ENCODE data around the gene TSPEAR.
"Not testable (repeated sequence)": the region's sequence is repeated elsewhere in the genome, so short reads cannot be mapped to it uniquely, and the experiment has no call there.

TSPEAR gene

DNA sequence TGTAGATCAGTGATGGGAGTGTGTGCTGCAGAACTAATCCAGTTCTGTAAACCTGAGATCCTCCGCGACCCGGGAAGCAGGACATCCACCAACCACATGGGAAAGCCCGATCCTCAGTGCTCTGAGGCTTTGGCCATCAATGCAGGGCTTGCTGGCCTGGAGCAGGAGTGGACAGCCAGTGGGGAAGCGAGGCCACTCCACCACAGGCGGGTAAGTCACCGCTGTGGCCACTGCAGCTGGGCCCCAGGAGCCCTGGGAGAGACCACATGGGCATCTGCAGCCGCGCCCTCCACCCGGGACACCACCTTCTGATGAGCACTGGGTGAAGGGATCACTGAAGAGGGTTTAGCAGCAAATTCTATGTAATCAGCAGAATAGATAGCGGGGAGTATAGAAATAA, 30.2 kb downstream of the TSPEAR start:
- Histone ChIP-seq H3K4me1 (ENCODE audit: control insufficient read depth, insufficient read depth, low read length) (no peaks in the 10 kb centered on the region), H3K27ac (ENCODE audit: low read depth, low read length) (no peak overlapping the region), H3K36me3 (ENCODE audit: control insufficient read depth, insufficient read depth, low read length) (no peaks in the 10 kb centered on the region), H3K9ac (ENCODE audit: low read length) (no peak overlapping the region), H3K4me3 (ENCODE audit: low read length) (no peak overlapping the region), H3K27me3 (ENCODE audit: control insufficient read depth, insufficient read depth, low read length) (no peaks in the 10 kb centered on the region)

DNA sequence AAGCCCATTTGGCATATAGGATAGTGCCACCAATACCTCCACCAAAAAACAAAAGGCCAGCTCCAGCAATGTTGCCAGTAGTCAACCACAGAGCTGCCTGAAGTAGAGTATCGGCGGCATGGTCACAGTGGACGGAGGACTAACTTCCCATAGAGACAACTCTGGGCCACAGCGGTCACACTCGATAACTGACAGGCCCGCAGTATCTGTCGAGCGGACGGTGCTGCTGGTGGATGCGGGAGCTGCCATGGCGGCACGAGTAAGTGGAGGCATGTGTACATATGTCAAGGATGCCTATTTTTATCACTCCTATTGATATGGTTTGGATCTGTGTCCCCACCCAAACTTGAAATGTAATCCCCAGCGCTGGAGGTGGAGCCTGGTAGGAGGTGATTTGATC, 33.5 kb downstream of the TSPEAR start:
- H3K4me3 ChIP-seq (ENCODE audit: low read length): no peak overlapping the region
- no peaks in the 10 kb centered on the region for H3K36me3 ChIP-seq (ENCODE audit: control insufficient read depth, insufficient read depth, low read length)
- H3K4me1 ChIP-seq (ENCODE audit: control insufficient read depth, insufficient read depth, low read length): no peaks in the 10 kb centered on the region
- H3K27ac ChIP-seq (ENCODE audit: low read depth, low read length): no peak overlapping the region
- no peaks in the 10 kb centered on the region for H3K27me3 ChIP-seq (ENCODE audit: control insufficient read depth, insufficient read depth, low read length)
- no peak overlapping the region for H3K9ac ChIP-seq (ENCODE audit: low read length)

DNA sequence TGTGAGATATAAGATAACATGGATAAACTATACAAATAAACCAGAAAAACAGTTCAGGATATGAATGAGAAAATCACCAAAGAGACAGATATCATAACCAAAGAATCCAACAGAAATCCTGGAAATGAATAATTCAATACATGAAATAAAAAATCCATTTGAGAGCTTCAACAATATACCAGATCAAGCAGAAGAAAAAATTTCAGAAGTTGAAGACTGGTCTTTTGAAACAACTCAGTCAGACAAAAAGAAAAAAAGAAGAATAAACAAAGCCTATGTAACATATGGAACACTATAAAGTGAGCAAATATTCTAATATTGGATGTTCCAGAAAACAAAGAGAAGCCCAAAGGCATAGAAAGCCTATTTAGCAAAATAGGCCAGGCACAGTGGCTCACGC, 39.5 kb downstream of the TSPEAR start:
- H3K4me3 ChIP-seq (ENCODE audit: low read length): no peak overlapping the region
- H3K36me3 ChIP-seq (ENCODE audit: control insufficient read depth, insufficient read depth, low read length): no peaks in the 10 kb centered on the region

DNA sequence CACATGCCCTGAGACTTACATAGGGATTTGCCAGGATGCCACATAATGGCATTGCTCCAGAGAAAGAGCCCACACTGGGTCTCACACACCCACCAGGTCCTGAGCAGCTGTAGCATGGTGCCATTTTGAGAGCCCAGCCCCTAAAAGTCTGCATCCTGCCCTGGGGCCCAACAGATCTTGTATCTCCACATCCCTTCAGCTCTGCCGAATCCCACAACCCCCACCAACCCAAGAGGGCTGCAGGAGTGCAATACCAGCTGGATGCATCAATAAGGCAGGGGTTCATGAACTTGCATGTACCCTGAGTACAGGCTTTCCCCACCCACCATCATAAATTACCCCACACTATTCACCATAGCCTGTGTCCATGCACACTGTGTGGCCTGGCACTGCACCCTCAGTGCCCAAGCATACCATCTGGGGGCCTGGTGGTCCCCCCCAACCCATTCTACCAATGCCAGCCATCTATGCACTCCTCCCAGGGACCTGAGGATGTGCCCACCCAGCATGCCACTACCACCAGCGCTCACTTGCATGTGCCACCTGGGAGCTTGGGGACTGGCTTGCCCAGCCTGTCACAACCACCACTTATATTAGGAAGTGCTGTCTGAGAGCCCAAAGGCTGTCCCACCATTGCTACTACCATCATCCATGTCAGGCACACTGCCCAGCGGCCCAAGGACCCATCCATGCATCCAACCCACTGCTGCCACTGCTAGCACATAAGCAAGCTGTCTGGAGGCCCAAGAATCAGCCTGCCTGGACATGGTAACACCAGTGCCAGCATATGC, 40.5 kb downstream of the TSPEAR start:
- no peak overlapping the region for H3K4me3 ChIP-seq (ENCODE audit: low read length)
- H3K27me3 ChIP-seq (ENCODE audit: control insufficient read depth, insufficient read depth, low read length): no peaks in the 10 kb centered on the region
- no peak overlapping the region for H3K27ac ChIP-seq (ENCODE audit: low read depth, low read length)
- no peaks in the 10 kb centered on the region for H3K36me3 ChIP-seq (ENCODE audit: control insufficient read depth, insufficient read depth, low read length)
- H3K4me1 ChIP-seq (ENCODE audit: control insufficient read depth, insufficient read depth, low read length): no peaks in the 10 kb centered on the region
- H3K9ac ChIP-seq (ENCODE audit: low read length): no peak overlapping the region

More for the DNA sequence above, 39.5 kb downstream of the TSPEAR start:
- Histone ChIP-seq H3K4me1 (ENCODE audit: control insufficient read depth, insufficient read depth, low read length) (no peaks in the 10 kb centered on the region), H3K9ac (ENCODE audit: low read length) (no peak overlapping the region), H3K27ac (ENCODE audit: low read depth, low read length) (no peak overlapping the region), H3K27me3 (ENCODE audit: control insufficient read depth, insufficient read depth, low read length) (no peaks in the 10 kb centered on the region)

DNA sequence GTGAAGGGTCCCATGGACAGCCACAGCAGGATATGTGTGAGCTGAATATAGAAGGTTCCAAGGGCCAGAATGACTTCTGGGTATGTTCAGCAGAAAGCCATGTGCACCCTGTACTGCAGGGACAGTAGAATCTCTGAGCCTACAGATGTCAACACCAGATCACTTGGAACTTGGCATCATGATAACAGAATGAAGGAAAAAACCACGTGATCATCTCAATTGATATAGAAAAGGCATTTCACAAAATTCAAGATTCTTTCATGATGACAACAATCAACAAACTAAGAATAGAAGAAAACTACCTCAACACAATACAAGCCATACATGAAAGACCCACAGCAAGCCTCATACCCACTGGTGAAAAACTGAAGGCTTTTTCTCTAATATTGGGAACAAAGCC, 43.8 kb downstream of the TSPEAR start:
- Histone ChIP-seq H3K27ac (ENCODE audit: low read depth, low read length) (no peak overlapping the region), H3K4me1 (ENCODE audit: control insufficient read depth, insufficient read depth, low read length) (no peaks in the 10 kb centered on the region), H3K9ac (ENCODE audit: low read length) (no peak overlapping the region), H3K4me3 (ENCODE audit: low read length) (no peak overlapping the region), H3K36me3 (ENCODE audit: control insufficient read depth, insufficient read depth, low read length) (no peaks in the 10 kb centered on the region), H3K27me3 (ENCODE audit: control insufficient read depth, insufficient read depth, low read length) (no peaks in the 10 kb centered on the region)

DNA sequence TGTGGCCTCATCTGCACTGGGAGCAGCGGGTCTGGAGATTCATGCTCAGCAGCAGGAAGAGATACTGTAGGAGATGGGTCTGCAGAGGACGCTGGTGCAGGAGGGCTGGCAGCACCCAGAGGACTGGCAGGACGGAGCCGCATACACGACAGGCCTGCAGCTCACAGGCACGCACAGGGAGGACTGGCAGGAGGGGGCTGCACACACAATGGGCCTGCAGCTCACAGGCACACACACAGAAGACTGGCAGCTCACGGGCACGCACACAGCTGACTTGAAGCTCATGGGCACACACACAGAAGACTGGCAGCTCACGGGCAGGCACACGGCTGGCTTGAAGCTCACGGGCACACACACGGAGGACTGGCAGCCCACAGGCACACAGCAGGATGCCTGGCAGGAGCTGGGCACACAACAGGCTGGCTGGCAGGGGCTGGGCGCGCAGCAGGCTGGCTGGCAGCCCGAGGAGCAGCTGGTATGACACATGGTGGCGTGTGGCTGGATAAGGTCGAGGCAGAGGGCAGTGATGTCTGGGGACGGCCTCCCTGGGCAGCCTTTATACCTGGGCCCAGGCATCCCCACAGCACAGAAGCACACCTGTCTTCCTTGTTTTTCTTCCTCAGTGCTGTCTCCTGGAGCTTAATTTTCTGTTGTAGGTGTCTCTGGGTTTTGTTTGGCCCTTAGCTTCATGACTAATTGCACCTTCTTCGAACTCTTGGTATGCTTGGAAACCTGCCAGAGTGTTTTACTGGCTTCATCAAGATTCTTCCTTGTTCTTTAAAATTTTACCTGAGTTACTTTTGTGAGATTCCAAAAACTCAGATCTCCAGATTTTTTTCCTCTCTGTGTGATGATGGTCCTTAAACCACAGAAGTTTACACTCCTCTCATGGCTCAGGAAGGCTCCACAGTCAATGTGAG, 44.7 kb downstream of the TSPEAR start, which contains the start of gene KRTAP12-2:
Gene KRTAP12-2, minus strand, starts transcription at position 527 of the 920 bp plus-strand sequence. Its CDS starts 41 bp downstream, at position 486.
- Histone ChIP-seq H3K4me1 (ENCODE audit: control insufficient read depth, insufficient read depth, low read length) (no peaks in the 10 kb centered on the region), H3K27me3 (ENCODE audit: control insufficient read depth, insufficient read depth, low read length) (no peaks in the 10 kb centered on the region), H3K36me3 (ENCODE audit: control insufficient read depth, insufficient read depth, low read length) (no peaks in the 10 kb centered on the region), H3K27ac (ENCODE audit: low read depth, low read length) (no peak within 1 kb of the TSS), H3K9ac (ENCODE audit: low read length) (no peak within 1 kb of the TSS), H3K4me3 (ENCODE audit: low read length) (no peak within 1 kb of the TSS)

DNA sequence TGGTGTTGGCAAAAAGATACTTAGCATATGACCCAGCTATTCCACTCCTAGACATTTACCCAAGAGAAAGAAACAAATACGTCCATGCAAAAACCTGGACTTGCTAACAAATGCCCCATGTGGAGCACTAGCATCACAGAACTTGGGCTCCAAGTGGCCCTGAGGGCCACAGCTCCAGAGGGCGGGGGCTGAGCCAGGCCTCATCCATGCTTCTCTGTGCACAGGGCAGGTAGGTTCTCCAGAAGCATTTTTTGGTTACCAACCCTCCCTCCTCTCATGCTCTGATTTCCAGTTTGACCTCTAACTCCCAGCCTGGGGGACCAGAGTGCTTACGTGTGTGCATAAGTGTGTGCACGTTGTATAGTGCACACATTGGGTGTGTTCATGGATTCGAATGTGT, 46.7 kb downstream of the TSPEAR start:
- no peak overlapping the region for H3K27ac ChIP-seq (ENCODE audit: low read depth, low read length)
- no peaks in the 10 kb centered on the region for H3K27me3 ChIP-seq (ENCODE audit: control insufficient read depth, insufficient read depth, low read length)
- no peaks in the 10 kb centered on the region for H3K36me3 ChIP-seq (ENCODE audit: control insufficient read depth, insufficient read depth, low read length)
- no peak overlapping the region for H3K4me3 ChIP-seq (ENCODE audit: low read length)
- no peaks in the 10 kb centered on the region for H3K4me1 ChIP-seq (ENCODE audit: control insufficient read depth, insufficient read depth, low read length)
- H3K9ac ChIP-seq (ENCODE audit: low read length): no peak overlapping the region

DNA sequence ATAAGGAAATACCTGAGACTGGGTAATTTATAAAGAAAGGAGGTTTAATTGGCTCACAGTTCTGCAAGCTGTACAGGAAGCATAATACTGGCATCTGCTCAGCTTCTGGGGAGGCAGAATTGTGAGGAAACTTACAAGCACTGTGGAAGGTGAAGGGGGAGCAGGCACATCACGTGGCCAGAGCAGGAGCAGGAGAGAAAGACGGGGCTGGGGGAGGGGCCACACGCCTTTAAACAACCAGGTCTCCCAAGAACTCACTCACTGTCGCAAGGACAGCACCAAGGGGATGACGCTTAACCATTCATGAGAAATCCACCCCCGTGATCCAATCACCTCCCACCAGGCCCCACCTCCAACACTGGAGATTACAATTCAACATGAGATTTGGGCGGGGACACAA, 49.8 kb downstream of the TSPEAR start:
- H3K27me3 ChIP-seq (ENCODE audit: control insufficient read depth, insufficient read depth, low read length); H3K4me3 ChIP-seq (ENCODE audit: low read length); H3K4me1 ChIP-seq (ENCODE audit: control insufficient read depth, insufficient read depth, low read length); H3K9ac ChIP-seq (ENCODE audit: low read length); H3K27ac ChIP-seq (ENCODE audit: low read depth, low read length); H3K36me3 ChIP-seq (ENCODE audit: control insufficient read depth, insufficient read depth, low read length): not testable (repeated sequence)

DNA sequence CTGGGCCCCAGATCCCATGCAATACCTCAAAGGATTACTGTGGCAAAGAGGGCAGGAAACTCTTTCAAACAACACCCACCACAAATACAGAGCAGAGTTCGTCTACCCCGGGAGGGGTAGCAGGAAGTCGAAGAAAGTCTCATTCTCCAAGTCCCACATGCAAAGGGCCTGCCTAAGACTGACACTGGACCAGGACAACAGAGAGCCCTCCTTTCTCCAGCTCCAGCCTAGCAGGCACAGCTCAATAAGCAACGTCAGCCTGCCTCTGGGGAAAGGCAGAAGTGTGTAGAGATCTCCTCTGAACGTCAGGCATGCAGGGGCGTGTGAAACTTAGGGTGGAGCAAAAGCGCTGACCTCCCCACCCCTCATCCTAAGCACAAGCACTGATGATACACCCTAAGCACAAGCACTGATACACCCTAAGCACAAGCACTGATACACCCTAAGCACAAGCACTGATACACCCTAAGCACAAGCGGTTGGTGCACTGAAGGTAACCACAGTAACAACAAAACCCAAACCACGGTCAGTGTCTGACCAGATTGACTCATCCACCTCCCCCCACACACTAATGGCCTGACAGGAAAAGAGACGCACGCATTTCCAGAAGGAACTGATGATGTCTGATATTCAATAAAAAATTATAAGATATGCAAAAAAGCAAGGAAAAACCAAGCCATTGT, 52.3 kb downstream of the TSPEAR start:
- no peaks in the 10 kb centered on the region for H3K4me1 ChIP-seq (ENCODE audit: control insufficient read depth, insufficient read depth, low read length)
- peaks cover 4% of the 10 kb centered on the region for H3K27me3 ChIP-seq (ENCODE audit: control insufficient read depth, insufficient read depth, low read length)
- no peak overlapping the region for H3K9ac ChIP-seq (ENCODE audit: low read length)
- no peak overlapping the region for H3K27ac ChIP-seq (ENCODE audit: low read depth, low read length)
- H3K36me3 ChIP-seq (ENCODE audit: control insufficient read depth, insufficient read depth, low read length): no peaks in the 10 kb centered on the region
- H3K4me3 ChIP-seq (ENCODE audit: low read length): no peak overlapping the region

DNA sequence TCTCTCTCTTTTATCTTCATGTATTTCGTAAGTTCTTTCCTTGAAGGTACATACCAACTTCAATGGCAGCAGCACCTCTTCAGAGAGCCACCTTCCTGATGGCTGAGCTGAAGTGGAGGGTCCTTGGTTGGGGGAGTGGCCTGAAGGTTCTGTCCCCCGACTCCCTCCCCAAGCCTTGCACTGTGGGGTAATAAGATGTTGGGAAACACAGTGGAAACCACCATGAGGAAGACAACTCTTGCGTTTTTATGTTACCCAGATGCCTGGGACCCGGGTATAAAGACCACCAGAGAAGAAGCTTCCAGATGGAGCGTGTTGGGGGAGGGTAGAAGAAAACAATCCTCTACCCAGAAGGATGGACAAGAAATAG, 52.8 kb downstream of the TSPEAR start:
- Histone ChIP-seq H3K4me1 (ENCODE audit: control insufficient read depth, insufficient read depth, low read length) (no peaks in the 10 kb centered on the region), H3K9ac (ENCODE audit: low read length) (no peak overlapping the region), H3K27ac (ENCODE audit: low read depth, low read length) (no peak overlapping the region), H3K4me3 (ENCODE audit: low read length) (no peak overlapping the region), H3K27me3 (ENCODE audit: control insufficient read depth, insufficient read depth, low read length) (peaks cover 4% of the 10 kb centered on the region), H3K36me3 (ENCODE audit: control insufficient read depth, insufficient read depth, low read length) (no peaks in the 10 kb centered on the region)

DNA sequence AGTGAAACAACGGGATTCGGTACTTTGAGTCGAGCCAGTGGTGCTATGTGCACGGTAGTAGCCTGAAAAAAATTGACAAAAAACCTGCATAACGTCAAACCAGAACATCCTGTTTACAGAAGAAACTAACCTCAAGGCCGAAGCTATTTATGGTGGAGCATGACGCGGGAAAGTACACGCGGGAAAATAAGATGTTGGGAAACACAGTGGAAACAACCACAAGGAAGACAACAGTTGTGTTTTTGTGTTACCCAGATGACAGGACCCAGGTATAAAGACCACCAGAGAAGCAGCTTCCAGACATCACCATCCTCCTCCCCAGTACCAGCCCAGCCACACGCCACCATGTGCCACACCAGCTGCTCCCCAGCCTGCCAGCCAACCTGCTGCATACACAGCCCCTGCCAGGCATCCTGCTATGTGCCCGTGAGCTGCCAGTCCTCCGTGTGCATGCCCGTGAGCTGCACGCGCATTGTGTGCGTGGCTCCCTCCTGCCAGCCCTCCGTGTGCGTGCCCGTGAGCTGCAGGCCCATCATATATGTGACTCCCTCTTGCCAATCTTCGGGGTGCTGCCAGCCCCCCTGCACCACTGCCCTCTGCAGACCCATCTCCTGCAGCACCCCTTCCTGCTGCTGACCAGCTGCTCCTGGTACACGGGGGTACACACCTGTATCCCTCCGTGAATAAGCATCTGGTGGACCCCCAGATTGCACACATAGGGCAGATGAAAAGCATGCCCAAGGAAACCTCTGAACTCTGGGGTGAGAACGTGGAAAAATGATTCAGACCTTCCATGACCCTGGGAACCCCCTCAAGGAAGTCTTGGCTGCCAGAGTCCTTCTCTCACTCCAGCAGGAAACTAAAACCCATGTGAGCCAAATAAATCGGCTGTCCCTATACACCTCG, 53.5 kb downstream of the TSPEAR start, which contains the start of gene KRTAP12-3:
Gene KRTAP12-3, plus strand, starts transcription at position 298 of the 906 bp plus-strand sequence. Its CDS starts 48 bp downstream, at position 346.
- Histone ChIP-seq H3K27ac (ENCODE audit: low read depth, low read length) (no peak within 1 kb of the TSS), H3K4me1 (ENCODE audit: control insufficient read depth, insufficient read depth, low read length) (no peaks in the 10 kb centered on the region), H3K9ac (ENCODE audit: low read length) (no peak within 1 kb of the TSS), H3K4me3 (ENCODE audit: low read length) (no peak within 1 kb of the TSS), H3K27me3 (ENCODE audit: control insufficient read depth, insufficient read depth, low read length) (peaks cover 4% of the 10 kb centered on the region), H3K36me3 (ENCODE audit: control insufficient read depth, insufficient read depth, low read length) (no peaks in the 10 kb centered on the region)
